GM04504 (cell line): ENCODE data around the gene SDK1.
"Not testable (repeated sequence)": the region's sequence is repeated elsewhere in the genome, so short reads cannot be mapped to it uniquely, and the experiment has no call there.

ENCODE experiments used
- DNase-seq: peaks from one replicate; pipeline ENCODE4 v3.0.0-alpha.2; 2012; ENCODE audit warnings: low read depth

The SDK1 gene

GRCh38 chr7:4074407-4074806, 773.4 kb downstream of the SDK1 start:
- no peak for DNase-seq

GRCh38 chr7:4074994-4075393, 773.9 kb downstream of the SDK1 start:
- DNase-seq = no peak

GRCh38 chr7:4076701-4077294, 775.7 kb downstream of the SDK1 start:
- no peak for DNase-seq

- DNase-seq = no peak
Observed at GRCh38 chr7:4077980-4078379, 776.9 kb downstream of the SDK1 start.

GRCh38 chr7:4078580-4078979, 777.5 kb downstream of the SDK1 start:
- no peak for DNase-seq

- DNase-seq = no peak
Observed at GRCh38 chr7:4079366-4079765, 778.3 kb downstream of the SDK1 start.

GRCh38 chr7:4079956-4080355, 778.9 kb downstream of the SDK1 start:
- no peak for DNase-seq

GRCh38 chr7:4080954-4081353, 779.9 kb downstream of the SDK1 start:
- no peak for DNase-seq

- DNase-seq = no peak
Observed at GRCh38 chr7:4083513-4083912, 782.5 kb downstream of the SDK1 start.

- no peak for DNase-seq
Observed at GRCh38 chr7:4084271-4084670, 783.2 kb downstream of the SDK1 start.

- DNase-seq = no peak
Observed at GRCh38 chr7:4085937-4086691, 785.1 kb downstream of the SDK1 start.

- DNase-seq = no peak
Observed at GRCh38 chr7:4086723-4087122, 785.7 kb downstream of the SDK1 start.

GRCh38 chr7:4091767-4092166, 790.7 kb downstream of the SDK1 start:
- DNase-seq = no peak

GRCh38 chr7:4093035-4093434, 792.0 kb downstream of the SDK1 start:
- no peak for DNase-seq

- no peak for DNase-seq
Observed at GRCh38 chr7:4093483-4093882, 792.4 kb downstream of the SDK1 start.

GRCh38 chr7:4094158-4094557, 793.1 kb downstream of the SDK1 start:
- not testable (repeated sequence) for DNase-seq

GRCh38 chr7:4097001-4097609, 796.1 kb downstream of the SDK1 start:
- no peak for DNase-seq

GRCh38 chr7:4098169-4098568, 797.1 kb downstream of the SDK1 start:
- DNase-seq = no peak

- no peak for DNase-seq
Observed at GRCh38 chr7:4099651-4100050, 798.6 kb downstream of the SDK1 start.

GRCh38 chr7:4100148-4100547, 799.1 kb downstream of the SDK1 start:
- no peak for DNase-seq

- no peak for DNase-seq
Observed at GRCh38 chr7:4100691-4101090, 799.6 kb downstream of the SDK1 start.

- no peak for DNase-seq
Observed at GRCh38 chr7:4102231-4102841, 801.3 kb downstream of the SDK1 start.
